ENCODE data around the gene ATP9B.
A peak's percentile ranks its signal among the peaks of the same experiment; 100 is the strongest.
"Not testable (repeated sequence)": the region's sequence is repeated elsewhere in the genome, so short reads cannot be mapped to it uniquely, and the experiment has no call there.

The ATP9B gene

DNA sequence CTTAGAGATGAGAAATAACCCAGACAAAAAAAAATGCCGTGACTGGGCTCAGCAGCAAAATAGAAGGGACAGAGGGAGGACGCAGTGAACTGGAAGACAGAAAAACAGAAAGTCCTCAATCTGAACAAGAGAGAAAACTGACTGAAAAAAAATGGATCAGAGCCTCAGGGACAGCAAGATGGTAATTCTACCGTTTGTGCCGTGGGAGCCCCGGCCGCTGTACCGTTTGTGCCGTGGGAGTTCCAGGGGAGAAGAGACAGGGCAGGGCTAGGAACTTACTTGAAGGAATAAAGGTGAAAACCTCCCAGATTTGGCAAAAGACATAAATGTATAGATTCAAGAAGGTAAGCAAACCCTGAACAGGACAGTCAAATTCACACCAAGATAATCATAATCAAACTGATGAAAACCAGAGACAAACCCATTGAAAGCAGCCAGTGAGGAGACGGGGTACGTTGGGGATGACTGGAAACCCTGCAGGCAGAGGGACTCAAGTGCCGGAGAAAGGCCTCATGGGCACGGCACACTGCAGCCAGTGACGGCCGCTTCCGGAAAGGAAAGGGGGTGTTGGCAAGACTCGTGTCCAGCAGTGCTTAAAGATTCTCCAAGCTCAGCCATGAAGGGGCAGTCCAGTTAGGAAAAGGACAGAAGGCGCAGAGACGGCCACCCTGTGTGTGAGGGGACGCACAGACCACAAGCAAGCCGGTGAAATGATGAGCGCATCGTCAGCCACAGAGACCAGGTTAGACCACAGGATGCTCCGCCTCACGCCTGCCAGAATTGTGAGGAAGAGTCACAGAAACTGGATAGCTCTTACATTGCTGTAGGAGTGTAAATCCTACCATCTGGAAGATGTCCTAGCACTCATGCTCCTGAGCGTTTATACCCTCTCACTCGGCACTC lies 286.5 kb downstream of the ATP9B start:
- DNase-seq (ENCODE audit: low read depth in 2 of 2): no peak

- no peak for DNase-seq (ENCODE audit: low read depth in 2 of 2)
Observed at GRCh38 chr18:79356435-79356834, 287.2 kb downstream of the ATP9B start.

- no peak for DNase-seq (ENCODE audit: low read depth in 2 of 2)
Observed at GRCh38 chr18:79360933-79361332, 291.7 kb downstream of the ATP9B start.

DNA sequence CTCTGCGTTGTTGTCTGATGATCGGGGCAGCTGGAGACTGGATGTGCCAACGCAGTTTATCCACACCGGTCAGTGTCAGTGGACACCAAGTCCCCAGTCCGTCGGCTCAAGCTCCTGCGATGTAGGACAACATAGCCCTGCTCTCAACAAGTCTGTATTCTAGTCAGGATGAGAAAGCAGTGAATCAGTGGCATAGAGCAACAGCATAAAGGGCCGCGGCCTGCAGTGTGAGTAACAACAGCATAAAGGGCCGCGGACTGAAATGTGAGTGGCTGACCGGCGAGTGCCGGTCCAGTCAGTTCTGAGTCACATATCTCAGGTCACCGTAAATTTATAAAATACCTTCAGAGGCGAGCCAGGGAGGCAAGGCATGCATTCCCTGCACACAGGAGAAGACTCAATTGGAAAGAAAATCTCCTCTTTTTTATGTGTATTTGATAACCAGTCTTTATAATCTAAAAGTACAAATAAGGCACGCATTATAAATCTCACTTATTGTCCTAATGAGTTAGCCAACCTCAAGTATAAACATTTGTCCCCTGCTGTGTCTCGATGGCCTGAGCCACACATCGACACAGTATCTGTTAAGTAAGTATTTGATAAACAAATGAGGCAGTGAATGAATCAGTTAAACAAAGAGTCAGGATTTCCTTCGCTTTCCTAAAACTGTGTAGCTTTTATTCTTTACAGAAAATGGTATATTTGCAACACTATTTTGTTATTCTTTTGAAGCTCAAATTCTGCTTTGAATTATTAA lies 292.8 kb downstream of the ATP9B start:
- DNase-seq (ENCODE audit: low read depth in 2 of 2): no peak

- no peak for DNase-seq (ENCODE audit: low read depth in 2 of 2)
Observed at GRCh38 chr18:79365701-79366100, 296.5 kb downstream of the ATP9B start.

DNA sequence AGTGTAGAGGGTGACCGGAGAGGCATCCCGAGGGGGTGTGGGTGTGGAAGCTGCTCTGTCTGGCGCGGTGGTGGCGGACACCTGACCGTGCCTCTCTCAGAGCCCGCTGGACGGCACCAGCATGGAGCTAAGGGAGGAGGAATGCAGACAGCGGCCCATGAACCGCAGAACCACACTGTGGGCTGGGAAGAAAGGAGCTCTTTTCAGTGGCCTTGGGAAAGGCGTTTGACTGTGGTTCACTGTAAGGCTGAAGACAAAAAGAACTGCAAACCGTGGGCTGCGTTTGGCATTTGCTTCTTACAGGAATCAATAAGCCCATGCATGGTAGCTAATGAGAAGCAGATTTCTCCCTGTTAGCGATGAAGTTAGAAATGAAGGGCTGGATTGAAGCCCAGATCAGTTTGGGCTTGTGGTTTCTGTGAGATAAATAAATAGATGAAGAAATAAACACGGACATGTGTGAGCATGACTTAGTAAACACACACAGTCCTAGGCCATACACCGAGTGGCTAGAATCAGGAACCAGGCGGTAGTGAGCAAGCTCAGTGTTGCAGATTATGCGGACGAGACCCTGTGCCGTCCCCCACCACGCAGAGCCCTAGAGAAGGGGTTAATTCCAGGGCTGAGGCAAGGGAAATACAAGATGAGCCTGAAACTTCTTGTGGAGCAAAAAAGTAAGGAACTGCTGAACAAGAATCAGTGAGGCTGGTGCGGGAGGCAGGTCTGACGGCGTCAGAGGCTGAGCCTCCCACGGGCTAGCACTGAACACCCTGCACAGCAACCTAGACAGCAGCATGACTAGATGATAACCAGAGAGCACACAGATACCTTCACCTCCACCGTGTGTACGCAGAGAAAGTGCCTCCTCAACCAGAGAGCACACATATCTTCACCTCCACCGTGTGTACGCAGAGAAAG lies 297.2 kb downstream of the ATP9B start:
- no peak for DNase-seq (ENCODE audit: low read depth in 2 of 2)

GRCh38 chr18:79367480-79367879 lies 298.3 kb downstream of the ATP9B start:
- no peak for DNase-seq (ENCODE audit: low read depth in 2 of 2)

- DNase-seq (ENCODE audit: low read depth in 2 of 2): no peak
Observed at GRCh38 chr18:79367989-79368388, 298.8 kb downstream of the ATP9B start.

GRCh38 chr18:79368681-79369080 lies 299.5 kb downstream of the ATP9B start:
- no peak for DNase-seq (ENCODE audit: low read depth in 2 of 2)

- DNase-seq (ENCODE audit: low read depth in 2 of 2): no peak
Observed at GRCh38 chr18:79371561-79372121, 302.4 kb downstream of the ATP9B start.

DNA sequence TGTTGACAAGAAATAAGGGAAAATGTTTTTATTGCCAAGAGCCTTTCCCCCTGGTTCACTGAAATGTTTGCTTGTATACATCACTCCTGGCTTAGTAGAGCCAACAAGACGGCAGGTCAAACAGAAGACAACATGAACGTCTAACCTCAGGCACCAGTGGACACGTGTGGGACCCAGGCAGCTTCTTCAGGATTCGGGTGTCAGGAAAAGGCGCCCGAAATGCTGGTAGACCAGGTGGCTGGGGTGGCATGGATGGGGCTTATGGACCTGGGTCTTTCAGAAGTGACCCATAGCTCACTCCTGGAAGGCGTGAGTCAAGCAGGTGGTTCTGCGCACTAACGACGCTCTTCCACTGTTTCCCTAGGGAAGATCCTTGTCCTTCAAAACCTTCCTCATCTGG lies 303.3 kb downstream of the ATP9B start:
- no peak for DNase-seq (ENCODE audit: low read depth in 2 of 2)

DNA sequence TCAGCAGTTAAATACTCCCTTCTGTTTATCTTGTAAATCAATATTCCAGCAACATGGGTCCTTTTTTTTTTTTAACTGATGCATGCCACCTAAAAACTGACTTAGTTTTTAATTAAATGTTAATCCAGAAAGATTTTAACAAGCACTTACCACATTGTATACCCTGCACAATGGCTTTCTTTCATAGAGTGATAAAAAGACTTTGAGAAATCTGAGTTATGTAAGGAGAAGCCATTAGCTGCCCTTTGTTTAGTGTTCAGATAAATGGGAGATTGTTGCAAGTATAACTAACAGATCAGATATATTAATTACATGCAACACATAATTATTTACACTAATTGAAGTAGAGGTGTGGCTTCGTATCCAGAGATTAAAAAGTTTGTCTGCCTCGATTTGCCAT lies 303.8 kb downstream of the ATP9B start:
- no peak for DNase-seq (ENCODE audit: low read depth in 2 of 2)

DNA sequence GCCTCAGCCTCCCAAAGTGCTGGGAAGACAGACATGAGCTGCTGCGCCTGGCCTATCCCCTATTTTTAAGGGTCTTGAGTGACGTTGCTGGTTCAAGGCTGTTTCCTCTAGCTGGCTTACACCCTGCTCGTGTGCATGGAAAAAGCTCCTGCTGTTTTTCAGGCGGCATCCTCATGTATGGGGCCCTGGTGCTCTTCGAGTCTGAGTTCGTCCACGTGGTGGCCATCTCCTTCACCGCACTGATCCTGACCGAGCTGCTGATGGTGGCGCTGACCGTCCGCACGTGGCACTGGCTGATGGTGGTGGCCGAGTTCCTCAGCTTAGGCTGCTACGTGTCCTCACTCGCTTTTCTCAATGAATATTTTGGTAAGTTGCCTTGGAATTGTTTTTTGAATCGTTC lies 304.5 kb downstream of the ATP9B start:
- no peak for DNase-seq (ENCODE audit: low read depth in 2 of 2)

- DNase-seq (ENCODE audit: low read depth in 2 of 2): no peak
Observed at GRCh38 chr18:79374408-79375171, 305.4 kb downstream of the ATP9B start.

GRCh38 chr18:79375441-79376154 lies 306.4 kb downstream of the ATP9B start:
- DNase-seq (ENCODE audit: low read depth in 2 of 2): no peak

- DNase-seq (ENCODE audit: low read depth in 2 of 2): not testable (repeated sequence)
Observed at GRCh38 chr18:79376661-79377060, 307.5 kb downstream of the ATP9B start.

DNA sequence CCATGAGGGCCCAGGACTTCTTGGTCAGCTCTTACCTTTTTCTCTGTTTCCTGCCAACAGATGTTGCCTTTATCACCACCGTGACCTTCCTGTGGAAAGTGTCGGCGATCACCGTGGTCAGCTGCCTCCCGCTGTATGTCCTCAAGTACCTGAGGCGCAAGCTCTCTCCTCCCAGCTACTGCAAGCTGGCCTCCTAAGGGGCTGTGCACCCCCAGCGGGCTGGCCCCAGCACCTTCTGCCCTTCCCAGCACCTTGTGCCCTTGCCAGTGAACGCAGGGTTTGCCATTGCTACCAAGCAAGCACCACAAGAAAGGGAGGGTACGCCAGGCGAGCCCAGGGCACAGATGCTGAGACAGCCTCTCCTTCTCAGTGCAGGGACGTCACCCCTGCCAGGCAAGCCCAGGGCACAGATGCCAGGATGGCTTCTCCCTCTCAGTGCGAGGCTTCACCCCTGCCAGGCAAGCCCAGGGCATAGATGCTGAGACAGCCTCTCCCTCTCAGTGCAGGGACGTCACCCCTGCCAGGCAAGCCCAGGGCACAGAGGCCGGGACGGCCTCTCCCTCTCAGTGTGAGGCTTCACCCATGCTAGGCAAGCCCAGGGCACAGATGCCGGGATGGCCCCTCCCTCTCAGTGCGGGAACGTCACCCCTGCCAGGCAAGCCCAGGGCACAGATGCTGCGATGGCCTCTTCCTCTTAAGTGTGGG lies 308.1 kb downstream of the ATP9B start:
- no peak for DNase-seq (ENCODE audit: low read depth in 2 of 2)

DNA sequence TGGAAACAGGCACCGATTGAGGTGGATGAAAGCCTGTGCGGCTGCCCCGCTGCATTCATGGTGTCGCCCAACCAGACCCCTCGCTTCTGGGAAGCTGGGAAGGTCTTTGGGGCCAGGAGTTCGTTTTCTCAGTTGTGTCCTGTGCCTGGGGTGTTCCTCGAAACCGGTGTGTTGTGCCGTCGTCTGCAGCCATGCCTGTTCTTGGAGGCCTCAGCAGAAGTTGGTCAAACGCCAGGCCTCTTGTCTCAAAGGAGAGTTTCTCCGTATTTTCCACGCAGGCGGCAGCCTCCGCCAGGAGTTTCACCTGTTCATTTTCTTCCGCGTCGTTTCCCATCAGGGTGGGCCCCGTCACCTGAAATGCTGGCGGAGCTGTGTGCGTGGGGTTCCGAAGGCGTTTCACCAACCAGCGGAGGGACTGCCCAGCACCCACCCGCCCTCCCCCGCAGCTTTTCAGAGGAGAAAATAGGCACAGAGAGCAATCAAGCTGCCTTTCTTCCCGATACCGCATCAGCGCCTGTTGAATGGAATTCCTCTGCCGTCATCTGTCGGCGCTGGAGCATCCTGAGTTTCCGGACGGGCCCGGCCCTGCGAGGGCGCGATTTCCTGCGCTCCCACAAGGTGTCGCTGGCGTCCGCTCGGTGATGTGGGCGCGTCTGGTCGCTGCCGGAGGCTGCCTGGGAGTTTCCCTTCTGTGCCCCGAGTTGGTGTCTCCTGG lies 309.5 kb downstream of the ATP9B start:
- DNase-seq (ENCODE audit: low read depth in 2 of 2): peak; percentile 65

Data from stimulated activated CD8-positive, alpha-beta memory T cell treated with anti-CD3 and anti-CD28 coated beads, Interleukin-7, amount 100 ng/mL, for 4 hours (primary cell).